GM18508 (cell line): ENCODE results near the gene VRK3.
"Not testable (repeated sequence)": the region's sequence is repeated elsewhere in the genome, so short reads cannot be mapped to it uniquely, and the experiment has no call there.

ENCODE experiments used
- ATAC-seq: cut with Tn5 transposase; IDR thresholded peaks from one replicate; pipeline ENCODE4 v1.9.1; 2021; ENCODE audit warnings: moderate number of reproducible peaks; ENCODE audit not compliant: insufficient read depth, unreplicated experiment

The VRK3 gene

GRCh38 chr19:49960980-49961379 lies 64.2 kb downstream of the VRK3 start, which contains the start of gene SIGLEC11:
TSS of gene SIGLEC11 (minus strand) at chr19:49961172. CDS start at chr19:49961081, 91 bp downstream.
- not testable (repeated sequence) for ATAC-seq

GRCh38 chr19:49959892-49960291 lies 65.3 kb downstream of the VRK3 start:
- ATAC-seq = not testable (repeated sequence)

DNA sequence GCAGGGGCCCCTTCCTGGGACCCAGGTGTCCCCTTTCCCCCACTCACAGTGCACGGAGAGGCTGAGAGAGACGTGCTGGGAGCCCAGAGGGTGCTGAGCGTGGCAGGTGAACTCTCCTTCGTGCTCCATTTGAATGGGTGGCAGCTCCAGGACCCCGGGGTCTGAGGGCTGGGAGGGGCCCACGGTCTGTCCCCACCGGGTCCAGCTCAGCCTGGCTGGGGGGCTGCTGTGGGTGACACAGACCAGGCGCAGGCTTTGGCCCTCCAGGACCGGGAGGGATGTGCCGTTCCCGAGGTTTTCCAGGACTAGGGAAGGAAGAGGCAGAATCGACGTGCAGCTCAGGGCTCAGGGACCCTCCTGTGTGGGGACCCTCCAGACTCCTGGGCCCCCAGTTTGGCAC lies 66.6 kb downstream of the VRK3 start:
- ATAC-seq = not testable (repeated sequence)

DNA sequence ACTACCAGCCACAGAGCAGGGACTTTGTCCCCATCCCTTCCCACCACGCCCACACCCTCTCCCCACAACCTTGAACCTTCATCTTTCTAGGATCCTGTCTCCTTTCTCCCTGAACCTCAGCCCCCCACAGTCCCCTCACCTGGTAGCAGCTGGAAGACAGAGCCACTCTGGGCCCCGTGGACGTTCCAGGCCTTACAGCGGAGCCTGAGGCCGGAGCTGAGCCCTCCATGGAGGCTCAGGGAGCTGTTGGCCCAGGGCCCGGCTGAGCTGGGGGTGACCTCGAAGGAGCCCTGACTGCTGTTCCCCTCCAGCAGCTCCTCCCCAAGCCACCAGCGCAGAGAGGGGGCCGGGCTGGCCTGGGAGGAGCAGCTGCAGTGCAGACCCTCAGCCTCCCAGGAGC lies 67.0 kb downstream of the VRK3 start:
- ATAC-seq = not testable (repeated sequence)

DNA sequence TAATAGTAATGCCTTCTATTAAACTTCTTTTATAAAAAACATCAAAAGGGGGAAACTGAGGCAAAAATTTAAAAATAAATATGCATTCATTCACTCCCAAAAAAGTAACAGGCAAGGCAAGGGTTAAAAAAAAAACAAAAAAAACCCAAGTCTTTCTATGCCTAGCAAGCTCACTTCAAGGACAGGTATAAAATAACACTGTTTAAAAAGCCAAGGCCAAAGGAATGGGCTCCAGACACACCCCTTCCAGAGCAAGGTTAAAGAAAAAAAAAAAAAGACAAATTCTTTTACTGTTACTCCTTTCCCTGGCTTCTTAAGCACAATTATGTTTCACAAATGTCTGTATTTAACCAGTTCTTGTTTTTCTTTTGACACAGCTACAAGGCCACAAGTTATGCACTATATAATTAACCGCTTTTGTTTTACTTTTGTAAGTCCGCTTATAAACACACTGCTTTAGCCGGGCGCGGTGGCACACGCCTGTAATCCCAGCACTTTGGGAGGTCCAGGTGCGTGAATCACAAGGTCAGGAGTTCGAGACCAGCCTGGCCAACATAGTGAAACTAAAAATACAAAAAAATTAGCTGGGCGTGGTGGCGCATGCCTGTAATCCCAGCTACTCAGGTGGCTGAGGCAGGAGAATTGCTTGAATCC lies 67.8 kb downstream of the VRK3 start:
- ATAC-seq = no peak

- no peak for ATAC-seq
These were observed 69.1 kb downstream of the VRK3 start for GRCh38 chr19:49956115-49956495.

DNA sequence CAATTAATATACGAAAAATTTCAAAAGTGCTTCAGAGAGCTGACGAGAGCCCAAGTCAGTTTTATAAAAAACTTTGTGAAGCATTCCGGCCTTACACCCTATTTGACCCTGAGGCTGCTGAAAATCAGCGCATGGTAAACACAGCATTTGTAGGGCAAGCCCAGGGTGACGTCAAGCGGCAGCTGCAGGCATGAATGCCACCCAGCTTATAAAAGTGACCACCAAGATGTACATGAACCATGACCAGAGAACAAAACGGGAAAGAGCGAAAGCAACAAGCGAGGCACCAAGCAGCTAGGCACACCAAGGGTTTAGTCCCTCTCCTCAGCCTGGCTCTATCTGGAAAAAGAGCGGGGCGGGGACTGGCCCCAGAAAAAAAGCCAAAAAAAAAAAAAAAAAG lies 70.2 kb downstream of the VRK3 start:
- no peak for ATAC-seq

DNA sequence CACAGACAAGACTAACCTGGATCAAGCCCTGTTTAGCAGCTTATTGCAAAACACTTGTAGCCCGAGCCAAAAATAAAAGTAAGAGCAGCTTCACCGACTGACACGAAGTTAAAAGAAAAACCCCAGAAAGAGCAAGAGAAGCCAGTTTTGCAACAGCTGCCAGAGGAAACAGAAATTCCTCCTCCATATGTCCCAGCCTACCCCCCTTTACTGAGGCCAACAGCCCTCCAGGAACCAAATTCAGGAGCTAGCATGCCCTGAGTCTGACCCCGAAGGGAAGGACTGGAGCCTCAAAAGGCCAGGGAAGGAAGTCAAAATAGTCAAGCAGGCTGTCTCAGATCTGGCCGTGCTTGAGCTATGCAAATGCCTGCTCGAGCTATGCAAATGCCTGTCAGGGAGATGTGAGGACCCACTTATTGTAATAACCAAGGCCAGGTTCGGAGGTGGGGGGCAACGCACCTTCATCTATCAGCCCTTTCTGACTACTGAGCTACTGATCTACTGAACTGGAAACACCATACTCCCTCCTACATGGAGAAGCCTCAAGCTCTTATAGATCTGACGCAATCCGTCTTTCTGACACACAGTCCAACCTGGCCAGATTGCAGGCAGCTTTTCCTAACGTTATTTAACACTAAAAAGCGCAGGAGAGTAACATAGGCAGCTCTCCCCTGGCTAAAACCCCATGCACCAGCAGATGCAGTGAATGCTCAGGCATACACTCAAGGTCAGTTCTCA lies 70.9 kb downstream of the VRK3 start:
- ATAC-seq = no peak

- no peak for ATAC-seq
These were observed 71.8 kb downstream of the VRK3 start for GRCh38 chr19:49953416-49953815.

DNA sequence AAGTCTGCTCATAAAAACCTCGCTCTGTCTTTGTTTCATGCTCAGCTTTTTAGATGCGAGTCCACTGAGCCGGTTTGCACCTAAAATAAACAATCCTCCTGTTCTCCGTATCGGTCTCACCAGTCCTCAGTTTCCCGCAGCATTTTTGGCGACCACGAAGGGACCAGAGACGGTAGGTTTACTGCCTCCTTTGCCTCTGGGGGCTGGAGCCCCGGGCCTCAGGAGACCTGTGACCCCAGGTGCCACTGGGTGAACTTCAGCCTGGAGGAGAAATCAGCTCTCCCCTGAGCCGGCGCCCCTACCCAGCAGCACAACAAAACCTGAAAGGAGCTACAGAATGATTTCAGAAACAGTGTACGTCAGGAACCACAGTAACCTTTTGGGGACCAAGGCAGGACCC lies 72.3 kb downstream of the VRK3 start:
- no peak for ATAC-seq

DNA sequence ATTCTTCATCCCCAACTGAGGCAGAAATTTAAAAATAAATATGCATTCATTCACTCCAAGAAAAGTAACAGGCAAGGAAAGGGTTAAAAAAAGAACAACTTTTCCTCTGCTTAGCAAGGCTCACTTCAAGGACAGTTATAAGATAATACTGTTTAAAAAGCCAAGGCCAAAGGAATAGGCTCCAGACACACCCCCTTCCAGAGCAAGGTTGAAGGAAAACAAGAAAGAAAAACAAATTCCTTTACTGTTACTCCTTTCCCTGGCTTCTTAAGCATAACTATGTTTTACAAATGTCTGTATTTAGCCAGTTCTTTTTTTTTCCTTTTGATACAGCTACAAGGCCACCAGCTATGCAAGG lies 72.7 kb downstream of the VRK3 start:
- no peak for ATAC-seq

GRCh38 chr19:49951806-49952478 lies 73.2 kb downstream of the VRK3 start:
- ATAC-seq = no peak

- ATAC-seq = no peak
These were observed 74.1 kb downstream of the VRK3 start for GRCh38 chr19:49950956-49951526.

DNA sequence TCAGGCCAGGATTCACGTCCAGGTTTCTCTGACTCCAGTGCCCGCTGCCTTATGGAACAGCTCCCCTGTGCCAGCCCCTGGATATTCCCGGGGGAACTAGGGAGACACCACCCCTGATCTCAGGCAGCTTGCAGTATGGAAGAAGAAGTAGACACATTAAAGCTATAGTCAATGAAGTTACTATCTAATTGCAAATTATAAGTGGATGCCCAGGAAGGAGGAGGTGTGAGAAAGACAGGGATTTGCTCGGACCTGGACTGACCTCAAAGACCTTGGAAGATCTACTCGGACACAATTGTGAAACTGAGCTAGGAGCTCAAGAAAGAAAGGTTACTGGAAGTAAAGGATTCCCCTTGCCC lies 74.6 kb downstream of the VRK3 start:
- no peak for ATAC-seq

GRCh38 chr19:49949742-49950589 lies 75.2 kb downstream of the VRK3 start:
- ATAC-seq = no peak

DNA sequence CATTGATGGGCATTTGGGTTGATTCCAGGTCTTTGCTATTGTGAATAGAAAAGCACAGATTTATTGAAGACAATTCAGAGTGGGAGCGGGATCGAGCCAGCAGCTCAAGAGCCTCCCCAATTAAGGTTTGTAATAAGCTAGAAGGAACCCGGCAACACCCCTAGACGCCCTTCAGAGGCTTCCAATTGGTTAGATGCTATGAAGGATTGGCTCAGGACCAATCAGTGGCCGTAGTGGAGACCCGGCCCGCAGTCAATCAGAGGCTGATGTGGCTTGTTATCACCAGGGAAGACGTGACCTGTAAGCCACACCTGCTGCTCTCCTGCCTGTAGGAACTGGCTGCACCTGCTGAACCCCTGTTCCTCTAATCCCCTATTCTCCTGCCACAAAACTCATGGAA lies 78.8 kb downstream of the VRK3 start:
- no peak for ATAC-seq

DNA sequence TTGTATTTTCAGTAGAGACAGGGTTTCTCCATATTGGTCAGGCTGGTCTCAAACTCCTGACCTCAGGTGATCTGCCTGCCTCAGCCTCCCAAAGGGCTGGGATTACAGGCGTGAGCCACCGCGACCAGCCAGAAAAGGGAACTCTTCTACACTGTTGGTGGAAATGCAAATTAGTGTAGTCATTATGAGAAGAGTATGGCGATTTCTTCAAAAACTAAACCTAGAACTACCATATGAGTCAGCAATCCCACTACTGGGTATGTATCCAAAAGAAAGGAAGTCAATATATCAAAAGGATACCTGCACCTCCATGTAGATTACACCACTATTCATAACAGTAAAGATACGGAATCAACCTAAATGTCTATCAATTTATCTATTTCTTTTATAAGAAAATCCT lies 80.6 kb downstream of the VRK3 start:
- ATAC-seq = not testable (repeated sequence)

DNA sequence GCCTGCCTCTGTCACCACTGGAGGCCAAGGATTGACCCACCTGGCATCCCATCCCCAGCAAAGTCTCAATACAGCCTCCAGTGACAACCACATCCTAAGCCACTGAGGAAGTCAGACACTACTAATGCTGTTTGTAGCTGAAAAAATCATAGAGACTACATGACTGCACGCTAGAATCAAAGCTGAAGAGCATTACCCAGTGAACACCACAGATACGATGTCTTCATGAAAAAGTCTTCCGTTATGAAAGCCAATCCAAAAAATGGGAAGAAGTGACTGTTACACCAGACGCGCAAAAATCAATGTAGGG lies 84.7 kb downstream of the VRK3 start:
- ATAC-seq = no peak

GRCh38 chr19:49939721-49940481 lies 85.3 kb downstream of the VRK3 start:
- ATAC-seq = no peak

- no peak for ATAC-seq
These were observed 86.5 kb downstream of the VRK3 start for GRCh38 chr19:49938662-49939061.
